KMS-11 (cell line): Measurements from ENCODE around the gene PFDN1.

Experiments
- H2AFZ ChIP-seq: fragments of 200-600 bp; sonication (generic); 2 replicates; pipeline ENCODE4 v1.6.1; 2016; ENCODE audit warnings: antibody characterized with exemption, mixed run types, low read depth
- H3K27ac ChIP-seq: fragments of 200-600 bp; sonication (generic); 2 replicates; pipeline ENCODE4 v1.6.1; 2016; ENCODE audit warnings: mild to moderate bottlenecking, mixed run types
- H3K27me3 ChIP-seq: fragments of 200-600 bp; sonication (generic); 2 replicates; pipeline ENCODE4 v1.6.1; 2017; ENCODE audit warnings: mild to moderate bottlenecking, low read depth, mixed run types, moderate library complexity; ENCODE audit not compliant: insufficient read depth
- H3K36me3 ChIP-seq: fragments of 200-600 bp; sonication (generic); 2 replicates; pipeline ENCODE4 v1.6.1; 2017; ENCODE audit warnings: mild to moderate bottlenecking, mixed run types; ENCODE audit not compliant: insufficient read depth
- H3K4me1 ChIP-seq: fragments of 200-600 bp; sonication (generic); 2 replicates; pipeline ENCODE4 v1.6.1; 2016; ENCODE audit warnings: mild to moderate bottlenecking, low read depth, mixed run types; ENCODE audit not compliant: poor library complexity, severe bottlenecking
- H3K4me2 ChIP-seq: fragments of 200-600 bp; sonication (generic); 2 replicates; pipeline ENCODE4 v1.7.0; 2016; ENCODE audit warnings: mild to moderate bottlenecking, mixed run types
- H3K4me3 ChIP-seq: fragments of 200-600 bp; sonication (generic); IDR thresholded peaks from 2 replicates; pipeline ENCODE4 v1.6.1; 2017; ENCODE audit warnings: low read depth, low read length, mixed read lengths; ENCODE audit not compliant: insufficient read depth
- H3K79me2 ChIP-seq: fragments of 200-600 bp; sonication (generic); 2 replicates; pipeline ENCODE4 v1.6.1; 2016; ENCODE audit warnings: low read depth, mixed run types; ENCODE audit not compliant: insufficient read depth
- H3K9ac ChIP-seq: fragments of 200-600 bp; sonication (generic); 2 replicates; pipeline ENCODE4 v1.6.1; 2016; ENCODE audit warnings: mild to moderate bottlenecking, mixed run types
- H4K20me1 ChIP-seq: fragments of 200-600 bp; sonication (generic); 2 replicates; pipeline ENCODE4 v1.6.1; 2016; ENCODE audit warnings: mild to moderate bottlenecking, mixed run types; ENCODE audit not compliant: insufficient read depth
- TF ChIP-seq, protein P1 (sequence below): fragments of 200-600 bp; sonication (generic); conservative IDR thresholded peaks from 2 replicates; pipeline ENCODE4 v1.6.1; 2017; ENCODE audit warnings: low read depth, mild to moderate bottlenecking, antibody characterized with exemption, low read length, moderate library complexity, mixed read lengths

The PFDN1 gene

DNA sequence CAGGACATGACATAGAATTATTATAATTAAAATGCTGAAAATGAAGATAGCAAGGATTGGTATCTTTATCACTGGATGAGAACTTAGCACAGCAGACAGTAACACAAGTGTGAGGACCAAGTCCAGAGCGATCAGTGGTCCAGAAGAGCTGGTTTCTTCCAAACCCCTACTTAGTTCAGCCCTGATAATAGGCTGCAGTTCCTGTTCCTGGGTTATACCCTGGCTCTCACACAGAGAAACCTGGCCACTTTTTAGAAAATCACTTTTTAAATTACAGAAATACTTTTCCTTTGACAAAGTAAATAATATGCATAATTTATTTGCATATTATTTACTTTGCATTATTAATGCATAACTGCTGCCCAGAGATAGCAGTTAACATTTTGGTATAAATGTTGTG lies 87.6 kb downstream of the PFDN1 start:
- Histone ChIP-seq H3K36me3 (no peaks in the 10 kb centered on the region), H2AFZ (no peak overlapping the region), H3K4me2 (peak overlapping the region; percentile 67), H3K27ac (no peak overlapping the region), H3K4me1 (peaks cover 34% of the 10 kb centered on the region), H4K20me1 (no peaks in the 10 kb centered on the region), H3K79me2 (no peaks in the 10 kb centered on the region), H3K27me3 (peaks cover 25% of the 10 kb centered on the region), H3K4me3 (no peak overlapping the region), H3K9ac (no peak overlapping the region)
- TF ChIP-seq, protein P1, sequence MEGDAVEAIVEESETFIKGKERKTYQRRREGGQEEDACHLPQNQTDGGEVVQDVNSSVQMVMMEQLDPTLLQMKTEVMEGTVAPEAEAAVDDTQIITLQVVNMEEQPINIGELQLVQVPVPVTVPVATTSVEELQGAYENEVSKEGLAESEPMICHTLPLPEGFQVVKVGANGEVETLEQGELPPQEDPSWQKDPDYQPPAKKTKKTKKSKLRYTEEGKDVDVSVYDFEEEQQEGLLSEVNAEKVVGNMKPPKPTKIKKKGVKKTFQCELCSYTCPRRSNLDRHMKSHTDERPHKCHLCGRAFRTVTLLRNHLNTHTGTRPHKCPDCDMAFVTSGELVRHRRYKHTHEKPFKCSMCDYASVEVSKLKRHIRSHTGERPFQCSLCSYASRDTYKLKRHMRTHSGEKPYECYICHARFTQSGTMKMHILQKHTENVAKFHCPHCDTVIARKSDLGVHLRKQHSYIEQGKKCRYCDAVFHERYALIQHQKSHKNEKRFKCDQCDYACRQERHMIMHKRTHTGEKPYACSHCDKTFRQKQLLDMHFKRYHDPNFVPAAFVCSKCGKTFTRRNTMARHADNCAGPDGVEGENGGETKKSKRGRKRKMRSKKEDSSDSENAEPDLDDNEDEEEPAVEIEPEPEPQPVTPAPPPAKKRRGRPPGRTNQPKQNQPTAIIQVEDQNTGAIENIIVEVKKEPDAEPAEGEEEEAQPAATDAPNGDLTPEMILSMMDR = no peak

DNA sequence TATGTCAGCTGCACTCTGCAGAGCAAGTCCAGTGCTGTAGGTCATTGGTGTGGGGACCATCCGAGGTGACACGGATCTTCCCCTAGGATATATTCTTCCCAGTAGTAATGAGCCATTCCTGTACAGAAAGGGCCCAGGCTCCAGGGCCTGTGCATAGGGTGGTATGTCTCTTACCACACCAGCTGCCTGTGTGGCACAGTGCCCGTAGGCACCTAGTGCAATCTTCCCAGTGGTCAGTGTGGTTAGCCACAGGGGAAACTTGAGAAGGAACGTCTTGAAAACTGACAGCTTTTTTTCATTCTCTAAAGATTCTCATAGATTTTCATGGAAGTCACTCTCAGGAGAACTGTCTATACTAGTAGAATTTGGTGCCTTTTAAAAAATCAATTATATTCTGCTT lies 88.1 kb downstream of the PFDN1 start:
- H3K4me2 ChIP-seq = peak overlapping the region; percentile 67
- no peak overlapping the region for H2AFZ ChIP-seq
- peaks cover 29% of the 10 kb centered on the region for H3K4me1 ChIP-seq
- TF ChIP-seq, protein P1 = no peak
- H3K79me2 ChIP-seq = no peaks in the 10 kb centered on the region
- H3K4me3 ChIP-seq = no peak overlapping the region
- no peaks in the 10 kb centered on the region for H4K20me1 ChIP-seq
- H3K36me3 ChIP-seq = no peaks in the 10 kb centered on the region
- H3K27ac ChIP-seq = no peak overlapping the region
- H3K9ac ChIP-seq = no peak overlapping the region
- peaks cover 25% of the 10 kb centered on the region for H3K27me3 ChIP-seq

DNA sequence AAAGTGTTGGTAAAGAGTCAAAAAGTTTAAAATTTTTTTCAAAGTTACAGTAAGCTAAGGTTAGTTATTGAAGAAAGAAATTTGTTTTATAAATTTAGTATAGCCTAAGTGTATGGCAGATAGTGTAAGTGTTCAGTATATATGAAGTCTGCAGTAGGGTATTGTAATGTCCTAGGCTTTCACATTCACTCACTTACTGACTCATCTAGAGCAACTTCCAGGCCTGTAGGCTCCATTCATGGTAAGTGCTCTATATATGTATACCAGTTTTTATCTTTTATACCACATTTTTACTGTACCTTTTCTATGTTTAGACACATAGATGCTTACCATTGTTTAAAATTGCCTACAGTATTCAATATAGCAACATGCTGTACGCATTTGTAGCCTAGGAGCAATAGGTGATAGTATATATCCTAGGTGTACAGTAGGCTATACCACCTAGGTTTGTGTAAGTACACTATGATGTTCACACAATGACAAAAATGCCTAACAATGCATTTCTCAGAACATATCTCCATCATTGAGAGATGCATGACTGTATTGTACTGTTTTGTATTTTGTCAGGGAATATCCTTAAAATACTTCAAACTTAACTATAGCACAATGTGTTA lies 89.4 kb downstream of the PFDN1 start:
- Histone ChIP-seq H4K20me1 (no peaks in the 10 kb centered on the region), H3K4me2 (peak overlapping the region; percentile 67; the same call in 1 of the 2 replicates), H3K9ac (no peak overlapping the region), H3K36me3 (no peaks in the 10 kb centered on the region), H3K4me1 (peaks cover 28% of the 10 kb centered on the region), H3K27ac (no peak overlapping the region), H3K79me2 (no peaks in the 10 kb centered on the region), H3K4me3 (no peak overlapping the region), H2AFZ (no peak overlapping the region), H3K27me3 (peaks cover 25% of the 10 kb centered on the region)
- TF ChIP-seq, protein P1 = no peak

DNA sequence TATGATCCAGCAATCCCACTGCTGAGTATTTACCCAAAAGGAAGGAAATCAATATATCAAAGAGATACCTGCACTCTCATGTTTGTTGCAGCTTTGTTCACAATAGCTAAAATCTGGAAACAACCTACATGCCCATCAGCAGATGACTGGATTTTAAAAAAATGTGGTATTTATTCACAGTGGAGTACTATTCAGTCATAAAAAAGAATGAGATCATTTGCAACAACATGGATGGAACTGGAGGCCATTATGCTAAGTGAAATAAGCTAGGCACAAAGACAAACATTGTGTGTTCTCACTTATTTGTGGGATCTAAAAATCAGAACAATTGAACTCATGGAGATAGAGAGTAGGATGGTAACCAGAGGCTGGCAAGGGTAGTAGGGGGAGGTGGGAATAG lies 94.8 kb downstream of the PFDN1 start:
- Histone ChIP-seq H3K9ac (no peak overlapping the region), H4K20me1 (no peaks in the 10 kb centered on the region), H2AFZ (no peak overlapping the region), H3K4me3 (no peak overlapping the region), H3K4me2 (no peak overlapping the region; the same call in 1 of the 2 replicates), H3K27ac (no peak overlapping the region), H3K79me2 (no peaks in the 10 kb centered on the region), H3K4me1 (peaks cover 16% of the 10 kb centered on the region), H3K27me3 (no peaks in the 10 kb centered on the region; the same call in 1 of the 2 replicates), H3K36me3 (no peaks in the 10 kb centered on the region)
- TF ChIP-seq, protein P1 = no peak
